ENCODE data around the gene ZNF317. TPM values are rescaled to one million over a fixed set of nuclear protein-coding genes. Genes with fewer than 3 reads are reported as not detected.

ZNF317 gene
- total RNA-seq, 2 experiments from 2014 or later = 37.1 to 41.3 TPM

- Mint-ChIP-seq H3K4me1 (ENCODE audit: low read depth) (peaks cover 16% of the 10 kb centered on the region), H3K4me3 (no peak overlapping the region), H3K27me3 (ENCODE audit: low read depth) (no peaks in the 10 kb centered on the region), H3K27ac (no peak overlapping the region), H3K36me3 (ENCODE audit: low read depth) (peaks cover 95% of the 10 kb centered on the region), H3K9me3 (ENCODE audit: insufficient read depth) (peaks cover 45% of the 10 kb centered on the region)
- POLR2A ChIA-PET = no interaction called here
- no peak for ATAC-seq
- DNase-seq = no peak
- CTCF ChIA-PET = no interaction called here
Observed at GRCh38 chr19:9148697-9149096, 8.5 kb downstream of the ZNF317 start.

GRCh38 chr19:9149997-9150396 is 9.8 kb downstream of the ZNF317 start:
- Mint-ChIP-seq H3K27ac (no peak overlapping the region), H3K9me3 (ENCODE audit: insufficient read depth) (peaks cover 32% of the 10 kb centered on the region), H3K27me3 (ENCODE audit: low read depth) (no peaks in the 10 kb centered on the region), H3K4me3 (no peak overlapping the region), H3K4me1 (ENCODE audit: low read depth) (peaks cover 10% of the 10 kb centered on the region), H3K36me3 (ENCODE audit: low read depth) (peaks cover 95% of the 10 kb centered on the region)
- ATAC-seq (no peak), DNase-seq (no peak)
- POLR2A ChIA-PET = no interaction called here
- CTCF ChIA-PET = no interaction called here

- ATAC-seq = no peak
- no peak for DNase-seq
- Mint-ChIP-seq H3K4me1 (ENCODE audit: low read depth) (peaks cover 10% of the 10 kb centered on the region), H3K27me3 (ENCODE audit: low read depth) (no peaks in the 10 kb centered on the region), H3K27ac (no peak overlapping the region), H3K4me3 (no peak overlapping the region), H3K36me3 (ENCODE audit: low read depth) (peaks cover 95% of the 10 kb centered on the region), H3K9me3 (ENCODE audit: insufficient read depth) (peaks cover 25% of the 10 kb centered on the region)
- ChIA-PET CTCF (no interaction called here), POLR2A (no interaction called here)
Observed at GRCh38 chr19:9150650-9151049, 10.5 kb downstream of the ZNF317 start.

GRCh38 chr19:9151367-9151766 is 11.2 kb downstream of the ZNF317 start:
- H3K36me3 Mint-ChIP-seq (ENCODE audit: low read depth) = peaks cover 96% of the 10 kb centered on the region
- H3K27me3 Mint-ChIP-seq (ENCODE audit: low read depth) = no peaks in the 10 kb centered on the region
- H3K9me3 Mint-ChIP-seq (ENCODE audit: insufficient read depth) = peaks cover 24% of the 10 kb centered on the region
- no peak overlapping the region for H3K4me3 Mint-ChIP-seq
- POLR2A ChIA-PET = no interaction called here
- no peak overlapping the region for H3K27ac Mint-ChIP-seq
- no peak for ATAC-seq
- no peak for DNase-seq
- CTCF ChIA-PET = no interaction called here
- peaks cover 10% of the 10 kb centered on the region for H3K4me1 Mint-ChIP-seq (ENCODE audit: low read depth)

GRCh38 chr19:9155591-9155990 is 15.4 kb downstream of the ZNF317 start:
- H3K36me3 Mint-ChIP-seq (ENCODE audit: low read depth) = peaks cover 97% of the 10 kb centered on the region
- POLR2A ChIA-PET = interaction anchor here (0.5 kb wide), 1 partner anchor 508 kb away, joined by 4 read pairs; no protein-coding TSS in a partner anchor
- H3K4me3 Mint-ChIP-seq = no peak overlapping the region
- DNase-seq (no peak), ATAC-seq (no peak)
- CTCF ChIA-PET = no interaction called here
- H3K27ac Mint-ChIP-seq = no peak overlapping the region
- H3K4me1 Mint-ChIP-seq (ENCODE audit: low read depth) = peaks cover 2% of the 10 kb centered on the region
- no peaks in the 10 kb centered on the region for H3K27me3 Mint-ChIP-seq (ENCODE audit: low read depth)
- peaks cover 16% of the 10 kb centered on the region for H3K9me3 Mint-ChIP-seq (ENCODE audit: insufficient read depth)

- Mint-ChIP-seq H3K4me1 (ENCODE audit: low read depth) (peaks cover under 1% of the 10 kb centered on the region), H3K27me3 (ENCODE audit: low read depth) (no peaks in the 10 kb centered on the region), H3K4me3 (no peak overlapping the region), H3K27ac (peak overlapping the region; percentile 45), H3K9me3 (ENCODE audit: insufficient read depth) (peaks cover 12% of the 10 kb centered on the region), H3K36me3 (ENCODE audit: low read depth) (peaks cover 98% of the 10 kb centered on the region)
- POLR2A ChIA-PET = interaction anchor here (0.5 kb wide), 1 partner anchor 507 kb away, joined by 4 read pairs; no protein-coding TSS in a partner anchor
- CTCF ChIA-PET = no interaction called here
- ATAC-seq (no peak), DNase-seq (no peak)
Observed at GRCh38 chr19:9156304-9156703, 16.1 kb downstream of the ZNF317 start.

GRCh38 chr19:9159891-9160290 is 19.7 kb downstream of the ZNF317 start:
- peaks cover 26% of the 10 kb centered on the region for H3K9me3 Mint-ChIP-seq (ENCODE audit: insufficient read depth)

GRCh38 chr19:9161427-9161826 is 21.2 kb downstream of the ZNF317 start:
- ChIA-PET CTCF (no interaction called here), POLR2A (no interaction called here)
- Mint-ChIP-seq H3K4me1 (ENCODE audit: low read depth) (no peaks in the 10 kb centered on the region), H3K4me3 (no peak overlapping the region), H3K36me3 (ENCODE audit: low read depth) (peaks cover 95% of the 10 kb centered on the region), H3K27ac (no peak overlapping the region), H3K27me3 (ENCODE audit: low read depth) (no peaks in the 10 kb centered on the region), H3K9me3 (ENCODE audit: insufficient read depth) (peaks cover 29% of the 10 kb centered on the region)
- DNase-seq (peak; percentile 6), ATAC-seq (no peak)

More at GRCh38 chr19:9159891-9160290, 19.7 kb downstream of the ZNF317 start:
- ATAC-seq (no peak), DNase-seq (no peak)
- Mint-ChIP-seq H3K27me3 (ENCODE audit: low read depth) (no peaks in the 10 kb centered on the region), H3K4me1 (ENCODE audit: low read depth) (no peaks in the 10 kb centered on the region), H3K4me3 (no peak overlapping the region), H3K27ac (no peak overlapping the region), H3K36me3 (ENCODE audit: low read depth) (peaks cover 96% of the 10 kb centered on the region)
- ChIA-PET POLR2A (no interaction called here), CTCF (no interaction called here)

GRCh38 chr19:9165261-9165660 is 25.1 kb downstream of the ZNF317 start:
- H3K27ac Mint-ChIP-seq = no peak overlapping the region
- ChIA-PET CTCF (no interaction called here), POLR2A (no interaction called here)
- no peaks in the 10 kb centered on the region for H3K4me1 Mint-ChIP-seq (ENCODE audit: low read depth)
- DNase-seq = no peak
- ATAC-seq = no peak
- peaks cover 27% of the 10 kb centered on the region for H3K9me3 Mint-ChIP-seq (ENCODE audit: insufficient read depth)
- no peaks in the 10 kb centered on the region for H3K27me3 Mint-ChIP-seq (ENCODE audit: low read depth)
- peaks cover 68% of the 10 kb centered on the region for H3K36me3 Mint-ChIP-seq (ENCODE audit: low read depth)
- no peak overlapping the region for H3K4me3 Mint-ChIP-seq

- no peak for ATAC-seq
- CTCF ChIA-PET = no interaction called here
- DNase-seq = no peak
- no peak overlapping the region for H3K4me3 Mint-ChIP-seq
- H3K9me3 Mint-ChIP-seq (ENCODE audit: insufficient read depth) = peaks cover 23% of the 10 kb centered on the region
- no peak overlapping the region for H3K27ac Mint-ChIP-seq
- peaks cover 52% of the 10 kb centered on the region for H3K36me3 Mint-ChIP-seq (ENCODE audit: low read depth)
- no peaks in the 10 kb centered on the region for H3K4me1 Mint-ChIP-seq (ENCODE audit: low read depth)
- no peaks in the 10 kb centered on the region for H3K27me3 Mint-ChIP-seq (ENCODE audit: low read depth)
- POLR2A ChIA-PET = no interaction called here
Observed at GRCh38 chr19:9166846-9167245, 26.6 kb downstream of the ZNF317 start.

GRCh38 chr19:9171393-9171991 is 31.3 kb downstream of the ZNF317 start:
- DNase-seq (no peak), ATAC-seq (no peak)
- Mint-ChIP-seq H3K9me3 (ENCODE audit: insufficient read depth) (peaks cover 4% of the 10 kb centered on the region), H3K27ac (no peak overlapping the region), H3K4me3 (no peak overlapping the region), H3K27me3 (ENCODE audit: low read depth) (no peaks in the 10 kb centered on the region), H3K4me1 (ENCODE audit: low read depth) (no peaks in the 10 kb centered on the region), H3K36me3 (ENCODE audit: low read depth) (peaks cover 11% of the 10 kb centered on the region)
- POLR2A ChIA-PET = no interaction called here
- CTCF ChIA-PET = no interaction called here

GRCh38 chr19:9175326-9175725 is 35.1 kb downstream of the ZNF317 start:
- no peaks in the 10 kb centered on the region for H3K4me1 Mint-ChIP-seq (ENCODE audit: low read depth)
- H3K9me3 Mint-ChIP-seq (ENCODE audit: insufficient read depth) = no peaks in the 10 kb centered on the region
- no peak overlapping the region for H3K27ac Mint-ChIP-seq
- POLR2A ChIA-PET = no interaction called here
- H3K4me3 Mint-ChIP-seq = no peak overlapping the region
- no peak for DNase-seq
- no peaks in the 10 kb centered on the region for H3K36me3 Mint-ChIP-seq (ENCODE audit: low read depth)
- ATAC-seq = no peak
- H3K27me3 Mint-ChIP-seq (ENCODE audit: low read depth) = no peaks in the 10 kb centered on the region
- CTCF ChIA-PET = no interaction called here

- H3K9me3 Mint-ChIP-seq (ENCODE audit: insufficient read depth) = no peaks in the 10 kb centered on the region
- no peak for DNase-seq
- H3K27ac Mint-ChIP-seq = no peak within 1 kb of the TSS
- no peak for ATAC-seq
- no peaks in the 10 kb centered on the region for H3K36me3 Mint-ChIP-seq (ENCODE audit: low read depth)
- ChIA-PET POLR2A (no interaction called here), CTCF (no interaction called here)
- H3K4me1 Mint-ChIP-seq (ENCODE audit: low read depth) = no peaks in the 10 kb centered on the region
- no peaks in the 10 kb centered on the region for H3K27me3 Mint-ChIP-seq (ENCODE audit: low read depth)
- no peak within 1 kb of the TSS for H3K4me3 Mint-ChIP-seq
Observed at GRCh38 chr19:9178901-9179300, 38.7 kb downstream of the ZNF317 start, which contains the start of gene OR7D2. Gene OR7D2, plus strand, starts transcription at chr19:9178979. Its CDS starts 6,803 bp downstream, at chr19:9185782.
